A673 (cell line): ENCODE measurements around the gene CEP95. TPM values are rescaled to one million over a fixed set of nuclear protein-coding genes. Genes with fewer than 3 reads are reported as not detected.

Experiments
- BruUV-seq: library from RNA; stranded (reverse); fragments of 400-500 nt; replicated peaks from 2 replicates; lab custom pipeline; 2021; lab: Mats Ljungman, UMichigan
- CTCF ChIA-PET: fragments of 300-600 bp; sonication (Branson Sonifier 250); formaldehyde crosslinking; loops from one replicate; lab custom pipeline; 2022; ENCODE audit warnings: antibody characterized with exemption; lab: Charles Lee
- POLR2A ChIA-PET: fragments of 300-600 bp; sonication (Branson Sonifier 250); formaldehyde crosslinking; loops from one replicate; lab custom pipeline; 2022; ENCODE audit warnings: antibody characterized with exemption; ENCODE audit not compliant: low non-redundant PET; lab: Charles Lee
- DNase-seq: peaks from one replicate; pipeline ENCODE4 v3.0.0-alpha.2; 2015; ENCODE audit warnings: low spot score
- H3K27ac ChIP-seq: fragments of 200-600 bp; sonication (generic); 2 replicates; pipeline ENCODE4 v1.5.1; 2016; ENCODE audit warnings: mixed run types, low read depth, mild to moderate bottlenecking, mixed read lengths, antibody characterized with exemption, low read length; ENCODE audit not compliant: poor library complexity, severe bottlenecking
- H3K27me3 ChIP-seq: fragments of 200-600 bp; sonication (generic); replicated peaks from 2 replicates; pipeline ENCODE4 v1.6.1; 2017; ENCODE audit warnings: mixed run types, low read depth, mild to moderate bottlenecking, mixed read lengths, antibody characterized with exemption, low read length; ENCODE audit not compliant: insufficient read depth, poor library complexity
- H3K36me3 ChIP-seq: fragments of 200-600 bp; sonication (generic); 2 replicates; pipeline ENCODE4 v1.6.1; 2016; ENCODE audit warnings: mixed run types, mild to moderate bottlenecking, mixed read lengths, antibody characterized with exemption, low read length; ENCODE audit not compliant: insufficient read depth, poor library complexity, severe bottlenecking
- H3K4me1 ChIP-seq: fragments of 200-600 bp; sonication (generic); 2 replicates; pipeline ENCODE4 v1.6.1; 2017; ENCODE audit warnings: mixed run types, mild to moderate bottlenecking, mixed read lengths, antibody characterized with exemption, low read length; ENCODE audit not compliant: insufficient read depth, poor library complexity, severe bottlenecking
- H3K4me3 ChIP-seq: fragments of 200-600 bp; sonication (generic); 2 replicates; pipeline ENCODE4 v1.5.1; 2016; ENCODE audit warnings: low read depth, mixed run types, mild to moderate bottlenecking, mixed read lengths, low read length; ENCODE audit not compliant: poor library complexity, severe bottlenecking
- H3K9me3 ChIP-seq: fragments of 200-600 bp; sonication (generic); 2 replicates; pipeline ENCODE4 v1.6.1; 2016; ENCODE audit warnings: mixed run types, low read depth, mild to moderate bottlenecking, mixed read lengths, antibody characterized with exemption, low read length; ENCODE audit not compliant: poor library complexity, severe bottlenecking
- EZH2 ChIP-seq: fragments of 200-600 bp; sonication (generic); IDR thresholded peaks from 2 replicates; pipeline ENCODE4 v1.6.1; 2017; ENCODE audit warnings: borderline replicate concordance, low read depth, mild to moderate bottlenecking, mixed read lengths, antibody characterized with exemption, low read length; ENCODE audit not compliant: poor library complexity, severe bottlenecking
- intact Hi-C: fragments of 100-400 bp; cut with micrococcal nuclease; formaldehyde crosslinking; loops from one replicate; pipeline ENCODE4 v1.10.0; 2022; ENCODE audit not compliant: unreplicated experiment
- total RNA-seq: library from RNA; stranded (reverse); gene quantifications from 2 replicates; pipeline ENCODE4 v1.2.3, GENCODE V29; 2021
- TF ChIP-seq, protein P1 (sequence below): fragments of 300-800, 200-600 bp; sonication (generic); conservative IDR thresholded peaks from 2 replicates; pipeline ENCODE4 v1.5.1; 2017; ENCODE audit warnings: low read depth, mild to moderate bottlenecking, antibody characterized with exemption, low read length, moderate library complexity, mixed read lengths

Gene CEP95
- total RNA-seq, 1 experiment from 2014 or later, result 66.8 TPM

DNA sequence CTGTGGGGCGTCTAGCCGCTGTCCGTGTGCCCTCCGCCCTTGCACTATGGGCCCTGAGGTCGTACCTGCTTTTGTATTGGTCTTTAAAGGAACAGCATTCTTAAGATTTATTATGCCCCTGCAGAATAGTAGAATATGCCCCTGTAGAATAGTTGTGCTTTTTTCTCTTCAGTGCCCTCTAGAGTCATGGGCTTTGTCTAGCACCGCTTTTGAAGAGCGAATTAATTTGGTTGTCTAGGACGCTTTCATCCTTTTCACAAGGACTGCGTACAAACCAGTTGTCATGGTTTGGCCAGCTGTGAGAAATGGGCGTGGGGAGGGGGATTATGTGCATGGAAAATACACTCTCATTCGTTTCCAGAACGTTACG lies 621 bp downstream of the CEP95 start:
- Histone ChIP-seq H3K36me3 (peaks cover 61% of the 10 kb centered on the region), H3K27me3 (no peaks in the 10 kb centered on the region), H3K9me3 (no peaks in the 10 kb centered on the region), H3K4me3 (peak overlapping the region; percentile 90), H3K4me1 (peaks cover 10% of the 10 kb centered on the region), H3K27ac (peak overlapping the region; percentile 99)
- TF ChIP-seq, protein P1, sequence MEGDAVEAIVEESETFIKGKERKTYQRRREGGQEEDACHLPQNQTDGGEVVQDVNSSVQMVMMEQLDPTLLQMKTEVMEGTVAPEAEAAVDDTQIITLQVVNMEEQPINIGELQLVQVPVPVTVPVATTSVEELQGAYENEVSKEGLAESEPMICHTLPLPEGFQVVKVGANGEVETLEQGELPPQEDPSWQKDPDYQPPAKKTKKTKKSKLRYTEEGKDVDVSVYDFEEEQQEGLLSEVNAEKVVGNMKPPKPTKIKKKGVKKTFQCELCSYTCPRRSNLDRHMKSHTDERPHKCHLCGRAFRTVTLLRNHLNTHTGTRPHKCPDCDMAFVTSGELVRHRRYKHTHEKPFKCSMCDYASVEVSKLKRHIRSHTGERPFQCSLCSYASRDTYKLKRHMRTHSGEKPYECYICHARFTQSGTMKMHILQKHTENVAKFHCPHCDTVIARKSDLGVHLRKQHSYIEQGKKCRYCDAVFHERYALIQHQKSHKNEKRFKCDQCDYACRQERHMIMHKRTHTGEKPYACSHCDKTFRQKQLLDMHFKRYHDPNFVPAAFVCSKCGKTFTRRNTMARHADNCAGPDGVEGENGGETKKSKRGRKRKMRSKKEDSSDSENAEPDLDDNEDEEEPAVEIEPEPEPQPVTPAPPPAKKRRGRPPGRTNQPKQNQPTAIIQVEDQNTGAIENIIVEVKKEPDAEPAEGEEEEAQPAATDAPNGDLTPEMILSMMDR, result peak; percentile 62
- no peak for TF ChIP-seq EZH2
- ChIA-PET CTCF (no interaction called here), POLR2A (interaction anchor here (0.6 to 0.8 kb wide), 3 partner anchors 9 to 90 kb away, joined by 3 read pairs; no protein-coding TSS in a partner anchor)
- BruUV-seq, result no TSS peak
- intact Hi-C loops, result loop anchor here (5.0 kb wide), 2 partner anchors 140 to 475 kb away; no protein-coding TSS in a partner anchor
- peak; percentile 86 for DNase-seq

DNA sequence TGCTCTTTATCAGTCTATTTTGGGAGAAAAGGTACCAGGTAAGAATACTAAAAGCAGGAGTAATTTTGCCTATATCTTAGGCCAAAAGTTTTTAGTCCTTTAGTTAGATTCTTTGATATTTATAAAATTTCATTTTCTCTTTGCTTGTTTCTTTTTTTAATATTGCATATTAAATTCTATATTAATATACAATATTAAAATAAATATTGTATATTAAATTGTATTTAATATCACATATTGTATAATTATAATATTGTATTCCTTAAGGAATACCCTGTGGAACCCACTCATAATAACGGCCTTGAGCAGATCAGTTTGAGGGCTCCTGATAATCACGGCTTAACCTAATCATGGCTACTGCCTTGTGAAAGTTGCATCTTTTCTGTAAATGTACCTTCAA lies 1.9 kb downstream of the CEP95 start:
- no peaks in the 10 kb centered on the region for H3K27me3 ChIP-seq
- H3K4me3 ChIP-seq, result peak overlapping the region; percentile 90
- no TSS peak for BruUV-seq
- H3K9me3 ChIP-seq, result no peaks in the 10 kb centered on the region
- H3K4me1 ChIP-seq, result peaks cover 9% of the 10 kb centered on the region
- TF ChIP-seq, protein P1, result no peak
- no peak for TF ChIP-seq EZH2
- ChIA-PET CTCF (no interaction called here), POLR2A (no interaction called here)
- peaks cover 61% of the 10 kb centered on the region for H3K36me3 ChIP-seq
- intact Hi-C loops, result loop anchor here (5.0 kb wide), 2 partner anchors 139 to 474 kb away; no protein-coding TSS in a partner anchor
- H3K27ac ChIP-seq, result no peak overlapping the region
- DNase-seq, result no peak

DNA sequence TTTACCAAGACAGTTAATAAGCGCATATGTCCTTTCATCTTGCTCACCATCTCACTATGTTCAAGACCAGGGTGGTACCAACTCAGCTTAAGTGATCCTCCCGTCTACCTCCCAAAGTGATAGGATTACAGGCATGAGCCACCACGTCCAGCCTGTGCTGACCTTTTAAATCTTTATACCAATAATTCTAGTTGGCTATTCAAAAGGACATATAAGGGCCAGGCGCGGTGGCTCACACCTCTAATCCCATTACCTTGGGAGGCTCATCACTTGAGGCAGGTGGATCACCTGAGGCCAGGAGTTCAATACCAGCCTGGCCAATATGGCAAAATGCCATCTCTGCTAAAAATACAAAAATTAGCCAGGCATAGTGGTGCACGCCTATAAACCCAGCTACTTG lies 2.4 kb downstream of the CEP95 start:
- Histone ChIP-seq H3K36me3 (peaks cover 61% of the 10 kb centered on the region), H3K27me3 (no peaks in the 10 kb centered on the region), H3K9me3 (no peaks in the 10 kb centered on the region), H3K4me1 (peaks cover 5% of the 10 kb centered on the region), H3K4me3 (no peak overlapping the region), H3K27ac (no peak overlapping the region)
- TF ChIP-seq, protein P1, result no peak
- DNase-seq, result no peak
- intact Hi-C loops, result loop anchor here (5.0 kb wide), 2 partner anchors 138 to 473 kb away; no protein-coding TSS in a partner anchor
- no TSS peak for BruUV-seq
- ChIA-PET POLR2A (no interaction called here), CTCF (no interaction called here)
